Spleen (tissue), 11 donors: Measurements from ENCODE around the gene MPP4. TPM values are rescaled to one million over a fixed set of nuclear protein-coding genes. Genes with fewer than 3 reads are reported as not detected.

ENCODE experiments used
- DNase-seq: peaks from one replicate; pipeline ENCODE4 v3.0.0-alpha.2; 2020
- H3K27ac ChIP-seq, 8 donors: fragments of 200-600 bp; sonication (generic) in 7 of 8; 1 replicate in 4 of 8; 2 replicates in 4 of 8; pipeline versions ENCODE4 v1.5.0 to v1.8.0; 2016 to 2021; ENCODE audit warnings: inconsistent platforms in 4 of 8, mild to moderate bottlenecking in 4 of 8, moderate library complexity in 1 of 8
- H3K27me3 ChIP-seq, 7 donors: fragments of 200-600 bp; sonication (generic) in 6 of 7; replicated peaks in 1 of 7; 1 replicate in 4 of 7; 2 replicates in 3 of 7; pipeline versions ENCODE4 v1.5.0 to v1.8.0; 2016 to 2021; ENCODE audit warnings: inconsistent platforms in 3 of 7, mild to moderate bottlenecking in 1 of 7
- H3K36me3 ChIP-seq, 6 donors: fragments of 200-600 bp; sonication (generic) in 5 of 6; 1 replicate in 4 of 6; 2 replicates in 2 of 6; pipeline versions ENCODE4 v1.5.0 to v1.8.0; 2016 to 2021; ENCODE audit warnings: inconsistent platforms in 2 of 6
- H3K4me1 ChIP-seq, 6 donors: fragments of 200-600 bp; sonication (generic) in 5 of 6; 1 replicate in 3 of 6; 2 replicates in 3 of 6; pipeline versions ENCODE4 v1.5.0 to v1.8.0; 2016 to 2021; ENCODE audit warnings: inconsistent platforms in 3 of 6
- H3K4me3 ChIP-seq, 8 donors: fragments of 200-600 bp; sonication (generic) in 7 of 8; 1 replicate in 4 of 8; 2 replicates in 4 of 8; pipeline versions ENCODE4 v1.5.0 to v1.8.0; 2016 to 2021; ENCODE audit warnings: inconsistent platforms in 4 of 8, mild to moderate bottlenecking in 4 of 8, moderate library complexity in 2 of 8
- H3K9me3 ChIP-seq, 8 donors: fragments of 200-600 bp; sonication (generic) in 7 of 8; 1 replicate in 4 of 8; 2 replicates in 4 of 8; pipeline versions ENCODE4 v1.5.0 to v1.8.0; 2016 to 2021; ENCODE audit warnings: inconsistent platforms in 4 of 8
- POLR2A ChIP-seq, 3 donors: fragments of 450-650 bp; IDR thresholded peaks; one replicate each; pipeline ENCODE4 v1.5.1; 2017; ENCODE audit warnings: antibody characterized with exemption in 3 of 3, mild to moderate bottlenecking in 1 of 3
- POLR2AphosphoS5 ChIP-seq, 3 donors: sonication (generic); formaldehyde crosslinking; IDR thresholded peaks; one replicate each; pipeline ENCODE4 v1.5.1; 2017; ENCODE audit warnings: antibody characterized with exemption in 3 of 3
- WGBS, 5 donors: extraction: QIAGEN DNeasy Blood & Tissue Kit in 3 of 5; methylation state at CpG; one replicate each; pipeline versions ENCODE4 v1.1.5 to v1.1.7; 2013 to 2018; 5-methylcytosine and 5-hydroxymethylcytosine counted together
- intact Hi-C: fragments of 100-400 bp; cut with DNase I; formaldehyde crosslinking; loops from one replicate; pipeline ENCODE4 v1.15.0; 2023; ENCODE audit warnings: low total_unique reads
- polyA plus RNA-seq, 3 donors: library from polyadenylated mRNA; stranded (reverse); fragments of 200-250 nt; gene quantifications; one replicate each; pipeline ENCODE4 v1.2.1, GENCODE V29; 2013
- total RNA-seq, 7 donors: library from RNA; depleted of rRNA in 3 of 7; stranded (reverse); fragments of >200 nt in 3 of 7; fragmentation: NEBNext Ultra II Directional in 4 of 7; extraction: Animal tissue kit (Norgen Biotek cat#: 25700) in 4 of 7; gene quantifications; one replicate each; pipeline versions ENCODE4 v1.1.0 to v1.2.1, GENCODE V29; 2016 to 2021
- TF ChIP-seq, protein P1 (sequence below), 11 experiments: fragments of 200-600 bp in 7 of 11; fragments of 450-650 bp in 4 of 11; sonication (generic) in 4 of 11; IDR thresholded peaks in 8 of 11; conservative IDR thresholded peaks in 3 of 11; 1 replicate in 7 of 11; 2 replicates in 4 of 11; pipeline versions ENCODE4 v1.4.0 to v1.8.0; 2016 to 2021; ENCODE audit warnings: antibody characterized with exemption in 11 of 11, inconsistent platforms in 4 of 11, mild to moderate bottlenecking in 1 of 11
- donor health status: healthy with polysubstance abuse.
- donor health status: DM: no; HTN: no; CAD: no; lungs with moderate emphysema.
- donor health status: DM: no; HTN: no; CAD: no.
- donor health status: Bipolar disorder and iron deficiency.
- donor health status: healthy.
- donor health status: DM: no; HTN: no; CAD: no.
- donor health status: DM: yes; HTN: yes; CAD: no.

MPP4 gene
- total and polyA plus RNA-seq, 10 donors, result 0.13 to 4.3 (median 1.1) TPM

DNA sequence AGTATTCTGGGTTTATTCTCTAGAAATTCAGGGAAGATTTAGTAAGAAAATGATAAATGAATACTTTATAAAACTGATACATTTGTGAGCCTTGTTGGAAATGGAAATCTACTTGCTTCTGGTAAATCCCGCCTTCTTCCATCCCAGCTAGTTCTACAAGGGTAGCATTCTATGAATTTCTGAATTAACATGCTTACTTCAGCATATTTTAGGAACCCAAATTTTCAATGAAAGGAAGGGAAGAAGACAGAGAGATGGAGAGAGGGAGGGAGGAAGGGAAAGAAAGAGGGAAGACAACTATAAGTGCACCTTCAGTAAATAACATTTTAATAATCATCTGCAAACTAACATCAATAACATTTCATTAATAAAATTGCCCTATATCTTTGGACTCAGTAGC is 28.6 kb downstream of the MPP4 start:
- no peaks in the 10 kb centered on the region for H3K4me1 ChIP-seq
- H3K36me3 ChIP-seq, result no peaks in the 10 kb centered on the region
- intact Hi-C loops, result no loop called here
- H3K27me3 ChIP-seq, result no peaks in the 10 kb centered on the region
- H3K4me3 ChIP-seq, result no peak overlapping the region
- 88 to 97% (median 95%) methylated on average over 1 of the region's 1 CpG for WGBS, 5 donors
- no peak for DNase-seq
- TF ChIP-seq POLR2A (IDR thresholded peaks at IDR 0.05) (no peak), POLR2AphosphoS5 (IDR thresholded peaks at IDR 0.05) (no peak)
- TF ChIP-seq, protein P1, sequence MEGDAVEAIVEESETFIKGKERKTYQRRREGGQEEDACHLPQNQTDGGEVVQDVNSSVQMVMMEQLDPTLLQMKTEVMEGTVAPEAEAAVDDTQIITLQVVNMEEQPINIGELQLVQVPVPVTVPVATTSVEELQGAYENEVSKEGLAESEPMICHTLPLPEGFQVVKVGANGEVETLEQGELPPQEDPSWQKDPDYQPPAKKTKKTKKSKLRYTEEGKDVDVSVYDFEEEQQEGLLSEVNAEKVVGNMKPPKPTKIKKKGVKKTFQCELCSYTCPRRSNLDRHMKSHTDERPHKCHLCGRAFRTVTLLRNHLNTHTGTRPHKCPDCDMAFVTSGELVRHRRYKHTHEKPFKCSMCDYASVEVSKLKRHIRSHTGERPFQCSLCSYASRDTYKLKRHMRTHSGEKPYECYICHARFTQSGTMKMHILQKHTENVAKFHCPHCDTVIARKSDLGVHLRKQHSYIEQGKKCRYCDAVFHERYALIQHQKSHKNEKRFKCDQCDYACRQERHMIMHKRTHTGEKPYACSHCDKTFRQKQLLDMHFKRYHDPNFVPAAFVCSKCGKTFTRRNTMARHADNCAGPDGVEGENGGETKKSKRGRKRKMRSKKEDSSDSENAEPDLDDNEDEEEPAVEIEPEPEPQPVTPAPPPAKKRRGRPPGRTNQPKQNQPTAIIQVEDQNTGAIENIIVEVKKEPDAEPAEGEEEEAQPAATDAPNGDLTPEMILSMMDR (IDR thresholded peaks at IDR 0.05 in 8 of 11, conservative IDR thresholded peaks at IDR 0.05 in 3 of 11), result no peak
- peaks cover 0 to 4% (median 0%) of the 10 kb centered on the region in 8 donors for H3K9me3 ChIP-seq
- no peak overlapping the region for H3K27ac ChIP-seq

DNA sequence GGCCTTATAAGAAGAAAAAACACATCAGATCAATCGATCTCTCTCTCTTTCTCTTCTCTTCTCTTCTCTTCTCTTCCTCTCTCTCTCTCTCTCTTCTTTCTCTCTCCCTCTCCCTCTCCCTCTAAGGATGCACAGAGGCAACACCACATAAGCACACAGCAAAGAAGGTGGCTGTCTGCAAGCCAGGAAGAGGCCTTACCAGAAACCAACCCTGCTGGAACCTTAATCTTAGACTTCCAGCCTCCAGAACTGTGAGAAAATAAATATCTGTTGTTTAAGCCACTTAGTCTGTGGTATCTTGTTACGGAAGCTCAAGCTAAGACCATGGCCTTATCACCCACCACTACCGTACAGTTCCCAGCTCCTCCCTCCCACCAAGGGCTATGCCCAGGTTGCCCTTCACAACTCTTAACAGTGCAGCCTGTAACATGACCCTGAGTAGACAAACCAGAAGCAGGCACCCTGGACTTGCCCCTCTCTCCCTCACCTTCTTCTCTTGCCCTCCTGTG is 30.0 kb downstream of the MPP4 start:
- no peaks in the 10 kb centered on the region for H3K4me1 ChIP-seq
- intact Hi-C loops, result no loop called here
- no peak overlapping the region for H3K4me3 ChIP-seq
- H3K27ac ChIP-seq, result no peak overlapping the region
- H3K9me3 ChIP-seq, result peaks cover 0 to 4% (median 0%) of the 10 kb centered on the region in 8 donors
- H3K36me3 ChIP-seq, result no peaks in the 10 kb centered on the region
- no peaks in the 10 kb centered on the region for H3K27me3 ChIP-seq
- TF ChIP-seq POLR2A (IDR thresholded peaks at IDR 0.05), result no peak
- TF ChIP-seq, protein P1 (IDR thresholded peaks at IDR 0.05 in 8 of 11, conservative IDR thresholded peaks at IDR 0.05 in 3 of 11), result no peak
- no peak for TF ChIP-seq POLR2AphosphoS5 (IDR thresholded peaks at IDR 0.05)
- 50 to 76% (median 69%) methylated on average over 3 of the region's 3 CpGs for WGBS, 5 donors
- DNase-seq, result no peak

DNA sequence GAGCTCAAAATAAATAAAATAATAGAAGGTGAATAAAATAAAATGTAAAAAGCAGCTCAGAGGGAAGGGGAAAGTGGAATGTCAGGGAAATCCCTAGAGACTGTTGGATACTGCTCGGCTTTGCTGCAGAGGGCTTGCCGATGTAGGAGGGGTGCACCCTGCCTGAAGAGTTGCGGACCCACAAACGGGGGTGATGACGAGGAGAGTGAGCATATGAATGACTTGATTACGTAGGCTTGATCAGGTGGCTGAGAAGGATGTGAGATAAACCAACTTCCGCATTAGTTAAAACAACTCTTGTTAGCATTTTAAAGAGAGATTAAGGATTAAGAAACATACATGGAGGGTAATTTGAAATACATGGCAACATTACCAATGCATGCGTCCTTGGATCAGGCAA is 34.1 kb downstream of the MPP4 start:
- Histone ChIP-seq H3K27me3 (no peaks in the 10 kb centered on the region), H3K9me3 (no peaks in the 10 kb centered on the region), H3K4me1 (no peaks in the 10 kb centered on the region), H3K4me3 (no peak overlapping the region), H3K27ac (no peak overlapping the region), H3K36me3 (no peaks in the 10 kb centered on the region)
- 80 to 94% (median 89%) methylated on average over 8 of the region's 8 CpGs for WGBS, 5 donors
- intact Hi-C loops, result no loop called here
- TF ChIP-seq, protein P1 (IDR thresholded peaks at IDR 0.05 in 8 of 11, conservative IDR thresholded peaks at IDR 0.05 in 3 of 11), result no peak
- no peak for TF ChIP-seq POLR2A (IDR thresholded peaks at IDR 0.05)
- DNase-seq, result no peak

DNA sequence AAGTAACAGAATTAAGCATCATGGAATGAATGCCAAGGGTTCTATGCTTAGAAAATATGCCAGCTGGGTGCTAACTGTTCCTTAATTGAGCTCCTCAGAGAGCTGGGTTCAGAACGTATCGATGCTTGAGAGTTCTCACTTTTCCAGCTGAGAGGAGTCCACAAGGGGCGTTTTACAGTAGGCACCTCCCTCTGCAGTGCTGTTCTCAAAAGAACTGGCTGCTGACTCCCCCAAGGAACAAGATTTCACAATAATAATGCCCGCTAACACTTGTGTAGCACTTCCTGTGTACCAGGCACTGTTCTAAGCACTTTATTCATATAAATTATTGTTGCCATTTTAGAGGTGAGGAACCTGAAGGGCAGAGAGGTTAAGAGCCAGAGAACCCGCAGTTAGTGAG is 37.1 kb downstream of the MPP4 start:
- H3K4me1 ChIP-seq, result no peaks in the 10 kb centered on the region
- WGBS, 5 donors, result 31 to 60% (median 48%) methylated on average over 5 of the region's 5 CpGs

More for the DNA sequence above, 37.1 kb downstream of the MPP4 start:
- H3K27me3 ChIP-seq, result no peaks in the 10 kb centered on the region
- no peaks in the 10 kb centered on the region for H3K36me3 ChIP-seq
- TF ChIP-seq POLR2AphosphoS5 (IDR thresholded peaks at IDR 0.05) (no peak), POLR2A (IDR thresholded peaks at IDR 0.05) (no peak)
- TF ChIP-seq, protein P1 (IDR thresholded peaks at IDR 0.05 in 8 of 11, conservative IDR thresholded peaks at IDR 0.05 in 3 of 11), result no peak
- DNase-seq, result no peak
- H3K9me3 ChIP-seq, result no peaks in the 10 kb centered on the region
- peak overlapping the region in 1 of 8 donors; percentile 2 for H3K27ac ChIP-seq
- intact Hi-C loops, result no loop called here
- H3K4me3 ChIP-seq, result no peak overlapping the region
